ENCODE measurements around the gene FAF1.

FAF1 gene

DNA sequence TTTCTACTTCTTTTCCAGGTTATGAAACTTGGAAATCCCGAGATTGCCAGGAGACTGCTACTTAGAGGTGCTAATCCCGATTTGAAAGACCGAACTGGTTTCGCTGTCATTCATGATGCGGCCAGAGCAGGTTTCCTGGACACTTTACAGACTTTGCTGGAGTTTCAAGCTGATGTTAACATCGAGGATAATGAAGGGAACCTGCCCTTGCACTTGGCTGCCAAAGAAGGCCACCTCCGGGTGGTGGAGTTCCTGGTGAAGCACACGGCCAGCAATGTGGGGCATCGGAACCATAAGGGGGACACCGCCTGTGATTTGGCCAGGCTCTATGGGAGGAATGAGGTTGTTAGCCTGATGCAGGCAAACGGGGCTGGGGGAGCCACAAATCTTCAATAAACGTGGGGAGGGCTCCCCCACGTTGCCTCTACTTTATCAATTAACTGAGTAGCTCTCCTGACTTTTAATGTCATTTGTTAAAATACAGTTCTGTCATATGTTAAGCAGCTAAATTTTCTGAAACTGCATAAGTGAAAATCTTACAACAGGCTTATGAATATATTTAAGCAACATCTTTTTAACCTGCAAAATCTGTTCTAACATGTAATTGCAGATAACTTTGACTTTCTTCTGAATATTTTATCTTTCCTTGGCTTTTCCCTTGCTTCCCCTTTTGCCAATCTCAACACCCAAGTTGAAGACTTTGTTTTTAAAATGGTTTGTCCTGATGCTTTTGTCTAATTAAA lies 14.0 kb upstream of the FAF1 start:
- TF ChIP-seq FOXM1 (IDR thresholded peaks at IDR 0.05; ENCODE audit: borderline replicate concordance, low read depth) (no peak), NFIC (IDR thresholded peaks at IDR 0.05) (no peak), YY1 (IDR thresholded peaks at IDR 0.05; ENCODE audit: low read depth) (no peak), RAD21 (IDR thresholded peaks at IDR 0.05; ENCODE audit: low read depth) (no peak), CREB1 (IDR thresholded peaks at IDR 0.05; ENCODE audit: low read depth) (no peak), CEBPB (IDR thresholded peaks at IDR 0.05) (no peak), TAF1 (IDR thresholded peaks at IDR 0.05; ENCODE audit: low read depth) (no peak), TEAD4 (IDR thresholded peaks at IDR 0.05) (no peak), EP300 (IDR thresholded peaks at IDR 0.05; ENCODE audit: borderline replicate concordance) (no peak), TCF12 (IDR thresholded peaks at IDR 0.05; ENCODE audit: low read depth) (no peak), EGR1 (IDR thresholded peaks at IDR 0.05) (no peak), ZBTB7A (IDR thresholded peaks at IDR 0.05; ENCODE audit: low read depth) (no peak)
- TF ChIP-seq, protein P1, sequence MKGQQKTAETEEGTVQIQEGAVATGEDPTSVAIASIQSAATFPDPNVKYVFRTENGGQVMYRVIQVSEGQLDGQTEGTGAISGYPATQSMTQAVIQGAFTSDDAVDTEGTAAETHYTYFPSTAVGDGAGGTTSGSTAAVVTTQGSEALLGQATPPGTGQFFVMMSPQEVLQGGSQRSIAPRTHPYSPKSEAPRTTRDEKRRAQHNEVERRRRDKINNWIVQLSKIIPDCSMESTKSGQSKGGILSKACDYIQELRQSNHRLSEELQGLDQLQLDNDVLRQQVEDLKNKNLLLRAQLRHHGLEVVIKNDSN (IDR thresholded peaks at IDR 0.05), result no peak
- TF ChIP-seq, protein P2, sequence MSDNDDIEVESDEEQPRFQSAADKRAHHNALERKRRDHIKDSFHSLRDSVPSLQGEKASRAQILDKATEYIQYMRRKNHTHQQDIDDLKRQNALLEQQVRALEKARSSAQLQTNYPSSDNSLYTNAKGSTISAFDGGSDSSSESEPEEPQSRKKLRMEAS (IDR thresholded peaks at IDR 0.05), result no peak
- TF ChIP-seq, protein P3, sequence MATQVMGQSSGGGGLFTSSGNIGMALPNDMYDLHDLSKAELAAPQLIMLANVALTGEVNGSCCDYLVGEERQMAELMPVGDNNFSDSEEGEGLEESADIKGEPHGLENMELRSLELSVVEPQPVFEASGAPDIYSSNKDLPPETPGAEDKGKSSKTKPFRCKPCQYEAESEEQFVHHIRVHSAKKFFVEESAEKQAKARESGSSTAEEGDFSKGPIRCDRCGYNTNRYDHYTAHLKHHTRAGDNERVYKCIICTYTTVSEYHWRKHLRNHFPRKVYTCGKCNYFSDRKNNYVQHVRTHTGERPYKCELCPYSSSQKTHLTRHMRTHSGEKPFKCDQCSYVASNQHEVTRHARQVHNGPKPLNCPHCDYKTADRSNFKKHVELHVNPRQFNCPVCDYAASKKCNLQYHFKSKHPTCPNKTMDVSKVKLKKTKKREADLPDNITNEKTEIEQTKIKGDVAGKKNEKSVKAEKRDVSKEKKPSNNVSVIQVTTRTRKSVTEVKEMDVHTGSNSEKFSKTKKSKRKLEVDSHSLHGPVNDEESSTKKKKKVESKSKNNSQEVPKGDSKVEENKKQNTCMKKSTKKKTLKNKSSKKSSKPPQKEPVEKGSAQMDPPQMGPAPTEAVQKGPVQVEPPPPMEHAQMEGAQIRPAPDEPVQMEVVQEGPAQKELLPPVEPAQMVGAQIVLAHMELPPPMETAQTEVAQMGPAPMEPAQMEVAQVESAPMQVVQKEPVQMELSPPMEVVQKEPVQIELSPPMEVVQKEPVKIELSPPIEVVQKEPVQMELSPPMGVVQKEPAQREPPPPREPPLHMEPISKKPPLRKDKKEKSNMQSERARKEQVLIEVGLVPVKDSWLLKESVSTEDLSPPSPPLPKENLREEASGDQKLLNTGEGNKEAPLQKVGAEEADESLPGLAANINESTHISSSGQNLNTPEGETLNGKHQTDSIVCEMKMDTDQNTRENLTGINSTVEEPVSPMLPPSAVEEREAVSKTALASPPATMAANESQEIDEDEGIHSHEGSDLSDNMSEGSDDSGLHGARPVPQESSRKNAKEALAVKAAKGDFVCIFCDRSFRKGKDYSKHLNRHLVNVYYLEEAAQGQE (IDR thresholded peaks at IDR 0.05; ENCODE audit: low read depth), result no peak

DNA sequence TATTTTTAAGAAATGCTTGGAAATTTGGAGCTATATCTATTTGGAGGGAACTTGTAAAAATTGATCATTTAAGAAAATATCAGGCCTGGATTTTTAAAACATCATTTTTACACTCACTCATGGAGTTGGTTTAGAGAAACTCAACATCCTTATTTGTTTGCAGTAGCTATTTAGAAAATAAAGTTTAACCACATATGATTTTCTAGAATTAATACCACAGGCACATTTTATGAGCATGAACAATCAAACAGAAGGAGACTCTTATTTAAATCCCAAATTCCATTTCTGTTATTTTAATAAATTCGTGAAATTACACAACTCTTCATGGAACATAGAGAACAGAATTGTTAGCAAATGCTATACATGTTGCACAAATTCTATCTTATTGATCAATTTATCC lies 13.2 kb upstream of the FAF1 start:
- TF ChIP-seq TEAD4 (IDR thresholded peaks at IDR 0.05) (no peak), RAD21 (IDR thresholded peaks at IDR 0.05; ENCODE audit: low read depth) (no peak), CEBPB (IDR thresholded peaks at IDR 0.05) (no peak), FOXM1 (IDR thresholded peaks at IDR 0.05; ENCODE audit: borderline replicate concordance, low read depth) (no peak), TAF1 (IDR thresholded peaks at IDR 0.05; ENCODE audit: low read depth) (no peak), EGR1 (IDR thresholded peaks at IDR 0.05) (no peak), YY1 (IDR thresholded peaks at IDR 0.05; ENCODE audit: low read depth) (no peak), TCF12 (IDR thresholded peaks at IDR 0.05; ENCODE audit: low read depth) (no peak), ZBTB7A (IDR thresholded peaks at IDR 0.05; ENCODE audit: low read depth) (no peak), EP300 (IDR thresholded peaks at IDR 0.05; ENCODE audit: borderline replicate concordance) (no peak), CREB1 (IDR thresholded peaks at IDR 0.05; ENCODE audit: low read depth) (no peak), NFIC (IDR thresholded peaks at IDR 0.05) (no peak)
- TF ChIP-seq, protein P2 (IDR thresholded peaks at IDR 0.05), result no peak
- TF ChIP-seq, protein P3 (IDR thresholded peaks at IDR 0.05; ENCODE audit: low read depth), result no peak
- TF ChIP-seq, protein P1 (IDR thresholded peaks at IDR 0.05), result no peak

DNA sequence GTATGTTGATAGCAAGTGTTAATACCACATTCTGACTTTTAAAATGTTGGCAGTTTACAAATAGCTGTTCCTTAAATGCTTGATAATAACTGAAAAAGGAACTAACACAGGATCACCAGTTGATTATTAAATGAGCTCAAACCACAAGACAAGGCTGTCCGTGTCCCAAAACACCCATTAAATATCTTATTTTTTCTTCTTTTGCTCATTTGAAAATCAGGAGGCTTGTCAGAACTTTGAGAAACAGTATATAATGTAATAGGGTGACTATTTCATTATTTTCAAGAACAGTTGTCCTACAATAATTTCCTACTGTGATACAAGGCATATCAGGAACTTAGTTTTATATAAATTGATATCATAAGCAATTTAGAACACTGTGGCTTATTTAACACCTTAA lies 12.7 kb upstream of the FAF1 start:
- TF ChIP-seq, protein P1 (IDR thresholded peaks at IDR 0.05), result no peak
- TF ChIP-seq EP300 (IDR thresholded peaks at IDR 0.05; ENCODE audit: borderline replicate concordance) (no peak), CREB1 (IDR thresholded peaks at IDR 0.05; ENCODE audit: low read depth) (no peak), RAD21 (IDR thresholded peaks at IDR 0.05; ENCODE audit: low read depth) (no peak), TEAD4 (IDR thresholded peaks at IDR 0.05) (no peak), TCF12 (IDR thresholded peaks at IDR 0.05; ENCODE audit: low read depth) (no peak), ZBTB7A (IDR thresholded peaks at IDR 0.05; ENCODE audit: low read depth) (no peak)

DNA sequence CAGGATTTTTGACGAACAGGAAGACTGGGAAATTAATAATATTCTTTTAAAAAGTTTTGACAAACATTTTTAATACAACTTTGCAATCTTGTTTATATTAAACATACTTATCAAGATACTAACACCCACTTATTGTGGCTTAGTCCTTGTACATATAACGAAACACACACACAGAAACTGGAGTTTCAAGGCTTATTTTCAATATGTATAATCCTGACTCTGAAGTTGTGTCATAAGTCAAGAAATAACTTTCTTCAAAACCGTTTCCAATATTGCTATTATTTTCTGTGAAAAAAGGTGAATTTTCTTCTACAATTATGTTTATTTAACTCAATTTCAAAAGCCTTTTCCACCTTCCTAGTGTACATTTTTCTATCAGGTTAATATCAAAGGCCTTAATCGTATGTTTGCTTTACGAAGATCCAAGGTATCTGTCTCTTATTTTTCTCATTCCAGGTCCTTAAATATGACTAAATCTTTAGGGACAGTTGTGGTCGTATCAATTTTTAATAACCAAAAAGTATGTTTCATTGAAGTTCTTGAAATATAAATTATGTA lies 11.8 kb upstream of the FAF1 start:
- TF ChIP-seq NFIC (IDR thresholded peaks at IDR 0.05) (no peak), FOXM1 (IDR thresholded peaks at IDR 0.05; ENCODE audit: borderline replicate concordance, low read depth) (no peak), TCF12 (IDR thresholded peaks at IDR 0.05; ENCODE audit: low read depth) (no peak), EGR1 (IDR thresholded peaks at IDR 0.05) (no peak), YY1 (IDR thresholded peaks at IDR 0.05; ENCODE audit: low read depth) (no peak), RAD21 (IDR thresholded peaks at IDR 0.05; ENCODE audit: low read depth) (no peak), TEAD4 (IDR thresholded peaks at IDR 0.05) (no peak), TAF1 (IDR thresholded peaks at IDR 0.05; ENCODE audit: low read depth) (no peak), ZBTB7A (IDR thresholded peaks at IDR 0.05; ENCODE audit: low read depth) (no peak), CEBPB (IDR thresholded peaks at IDR 0.05) (no peak), CREB1 (IDR thresholded peaks at IDR 0.05; ENCODE audit: low read depth) (no peak), EP300 (IDR thresholded peaks at IDR 0.05; ENCODE audit: borderline replicate concordance) (no peak)
- TF ChIP-seq, protein P2 (IDR thresholded peaks at IDR 0.05), result no peak
- TF ChIP-seq, protein P3 (IDR thresholded peaks at IDR 0.05; ENCODE audit: low read depth), result no peak
- TF ChIP-seq, protein P1 (IDR thresholded peaks at IDR 0.05), result no peak
